AG09309 (cell line): ENCODE results near the gene IL6.
"Not testable (repeated sequence)": the region's sequence is repeated elsewhere in the genome, so short reads cannot be mapped to it uniquely, and the experiment has no call there.

ENCODE experiments used
- DNase-seq: peaks from one replicate; pipeline ENCODE4 v3.0.0-alpha.2; 2010; ENCODE audit warnings: low read depth
- H3K4me3 ChIP-seq: 2 replicates; pipeline ENCODE4 v1.5.1; 2011; ENCODE audit warnings: mild to moderate bottlenecking, low read depth, low read length, moderate library complexity; ENCODE audit not compliant: control insufficient read depth
- CTCF ChIP-seq: IDR thresholded peaks from 2 replicates; pipeline ENCODE4 v1.5.1; 2011; ENCODE audit warnings: mild to moderate bottlenecking, low read depth, low read length, inconsistent platforms; ENCODE audit not compliant: insufficient read depth, control insufficient read depth; ENCODE audit errors: missing control alignments

Gene IL6

GRCh38 chr7:22686620-22687019 is 40.4 kb upstream of the IL6 start:
- no peak overlapping the region for H3K4me3 ChIP-seq
- no peak for DNase-seq
- TF ChIP-seq CTCF, result no peak

GRCh38 chr7:22688084-22688483 is 38.9 kb upstream of the IL6 start:
- TF ChIP-seq CTCF, result no peak
- no peak overlapping the region for H3K4me3 ChIP-seq
- no peak for DNase-seq

- H3K4me3 ChIP-seq, DNase-seq: not testable (repeated sequence)
Measured at GRCh38 chr7:22688934-22689333, 38.1 kb upstream of the IL6 start.

GRCh38 chr7:22694597-22695207 is 32.3 kb upstream of the IL6 start:
- H3K4me3 ChIP-seq, result no peak overlapping the region
- TF ChIP-seq CTCF, result no peak
- no peak for DNase-seq

- no peak overlapping the region for H3K4me3 ChIP-seq
- TF ChIP-seq CTCF, result no peak
- no peak for DNase-seq
Measured at GRCh38 chr7:22695476-22696132, 31.4 kb upstream of the IL6 start.

GRCh38 chr7:22696541-22697228 is 30.3 kb upstream of the IL6 start:
- no peak overlapping the region for H3K4me3 ChIP-seq
- DNase-seq, result no peak
- no peak for TF ChIP-seq CTCF

DNA sequence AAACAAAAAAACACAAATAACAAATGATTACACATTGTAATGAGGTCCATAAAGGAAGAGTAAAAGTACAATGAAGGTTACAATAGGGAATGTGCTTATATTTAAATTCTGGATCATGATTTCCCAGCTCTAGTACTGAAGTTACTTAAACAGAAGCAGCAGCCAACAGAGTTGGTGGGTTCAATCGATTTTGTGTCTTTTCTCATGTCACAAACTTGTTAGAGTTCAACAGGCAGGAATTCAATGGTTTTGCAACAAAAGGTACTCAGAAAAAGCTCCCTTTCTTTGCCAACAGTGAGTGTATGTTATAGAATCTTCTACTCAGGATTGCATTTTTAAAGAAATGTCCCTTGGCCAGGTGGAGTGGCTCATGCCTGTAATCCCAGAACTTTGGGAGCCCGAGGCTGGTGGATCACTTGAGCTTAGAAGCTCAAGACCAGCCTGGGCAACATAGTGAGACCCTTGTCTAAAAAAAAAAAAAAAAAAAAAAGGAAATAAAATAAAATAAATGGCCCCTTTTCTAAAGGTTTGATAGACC is 29.6 kb upstream of the IL6 start:
- H3K4me3 ChIP-seq, result no peak overlapping the region
- no peak for TF ChIP-seq CTCF
- no peak for DNase-seq
